Neural cell (in vitro differentiated cells): ENCODE measurements around the gene KAT8. TPM values are rescaled to one million over a fixed set of nuclear protein-coding genes. Genes with fewer than 3 reads are reported as not detected.

Experiments used
- H2AFZ ChIP-seq: fragments of 200-600, 300-800 bp; sonication (generic), shearing (Covaris generic); 2 replicates; pipeline ENCODE4 v1.6.0; 2014; ENCODE audit warnings: low read depth, mild to moderate bottlenecking, antibody characterized with exemption, low read length, moderate library complexity
- H3F3A ChIP-seq: fragments of 200-600 bp; shearing (Covaris generic); 2 replicates; pipeline ENCODE4 v1.6.1; 2016; ENCODE audit warnings: mild to moderate bottlenecking, moderate library complexity, mixed read lengths, antibody characterized with exemption, low read length; ENCODE audit not compliant: insufficient read depth, poor library complexity, severe bottlenecking
- H3K27ac ChIP-seq: fragments of 200-600, 300-800 bp; sonication (generic), shearing (Covaris generic); 2 replicates; pipeline ENCODE4 v1.5.1; 2014; ENCODE audit warnings: mild to moderate bottlenecking, low read length, moderate library complexity
- H3K27me3 ChIP-seq: fragments of 300-800, 200-600 bp; sonication (generic), shearing (Covaris generic); 2 replicates; pipeline ENCODE4 v1.6.0; 2014; ENCODE audit warnings: mild to moderate bottlenecking, low read depth, low read length, moderate library complexity; ENCODE audit not compliant: insufficient read depth
- H3K36me3 ChIP-seq: fragments of 300-800, 200-600 bp; sonication (generic), shearing (Covaris generic); 2 replicates; pipeline ENCODE4 v1.5.1; 2014; ENCODE audit warnings: mild to moderate bottlenecking, antibody characterized with exemption, low read length, moderate library complexity; ENCODE audit not compliant: insufficient read depth
- H3K4me2 ChIP-seq: fragments of 300-800, 200-600 bp; sonication (generic), shearing (Covaris generic); 2 replicates; pipeline ENCODE4 v1.6.0; 2014; ENCODE audit warnings: mild to moderate bottlenecking, low read length
- H3K4me3 ChIP-seq: fragments of 300-800, 200-600 bp; sonication (generic), shearing (Covaris generic); 2 replicates; pipeline ENCODE4 v1.5.1; 2014; ENCODE audit warnings: mild to moderate bottlenecking, low read length, moderate library complexity
- H3K79me2 ChIP-seq: fragments of 200-600 bp; shearing (Covaris generic); replicated peaks from 2 replicates; pipeline ENCODE4 v1.6.0; 2014; ENCODE audit warnings: mild to moderate bottlenecking, low read length, moderate library complexity; ENCODE audit not compliant: insufficient read depth
- H3K9ac ChIP-seq: fragments of 300-800, 200-600 bp; sonication (generic), shearing (Covaris generic); 2 replicates; pipeline ENCODE4 v1.6.1; 2016; ENCODE audit warnings: mild to moderate bottlenecking, low read length, mixed read lengths
- H3K9me2 ChIP-seq: fragments of 200-600 bp; shearing (Covaris generic); 2 replicates; pipeline ENCODE4 v1.6.1; 2016; ENCODE audit warnings: mild to moderate bottlenecking, low read length, mixed read lengths; ENCODE audit not compliant: insufficient read depth
- H3K9me3 ChIP-seq: fragments of 200-600, 300-800 bp; sonication (generic), shearing (Covaris generic); 2 replicates; pipeline ENCODE4 v1.6.1; 2016; ENCODE audit warnings: mild to moderate bottlenecking, mixed run types, low read length, moderate library complexity, mixed read lengths
- H4K20me1 ChIP-seq: fragments of 200-600 bp; shearing (Covaris generic); 2 replicates; pipeline ENCODE4 v1.6.1; 2016; ENCODE audit warnings: mild to moderate bottlenecking, mixed run types; ENCODE audit not compliant: insufficient read depth
- EP300 ChIP-seq: fragments of 450-650 bp; conservative IDR thresholded peaks from 2 replicates; pipeline ENCODE4 v1.6.1; 2014; ENCODE audit warnings: antibody characterized with exemption, mild to moderate bottlenecking, moderate library complexity; ENCODE audit not compliant: poor library complexity, severe bottlenecking
- EZH2 ChIP-seq: fragments of 200-600, 300-800 bp; shearing (Covaris generic), sonication (generic); IDR thresholded peaks from 2 replicates; pipeline ENCODE4 v1.6.1; 2014; ENCODE audit warnings: antibody characterized with exemption, low read length, borderline replicate concordance, mild to moderate bottlenecking; ENCODE audit not compliant: insufficient read depth, poor library complexity, severe bottlenecking
- MXI1 ChIP-seq: fragments of 450-650 bp; conservative IDR thresholded peaks from 2 replicates; pipeline ENCODE4 v1.6.1; 2014; ENCODE audit warnings: antibody characterized with exemption, mild to moderate bottlenecking; ENCODE audit not compliant: poor library complexity, severe bottlenecking
- POLR2AphosphoS5 ChIP-seq: IDR thresholded peaks from 2 replicates; pipeline ENCODE4 v1.6.1; 2012
- RAD21 ChIP-seq: fragments of 450-650 bp; conservative IDR thresholded peaks from 2 replicates; pipeline ENCODE4 v1.6.1; 2014; ENCODE audit warnings: antibody characterized with exemption, mild to moderate bottlenecking, moderate library complexity
- SMC3 ChIP-seq: fragments of 450-650 bp; conservative IDR thresholded peaks from 2 replicates; pipeline ENCODE4 v1.6.1; 2014; ENCODE audit warnings: antibody characterized with exemption, mild to moderate bottlenecking, moderate library complexity; ENCODE audit not compliant: poor library complexity
- TAF1 ChIP-seq: IDR thresholded peaks from 2 replicates; pipeline ENCODE4 v1.6.1; 2012; ENCODE audit warnings: low read depth
- polyA plus RNA-seq: library from polyadenylated mRNA; depleted of rRNA; stranded (reverse); fragments of >200 nt; gene quantifications from 2 replicates; pipeline ENCODE4 v1.2.3, GENCODE V29; 2014
- TF ChIP-seq, protein P1 (sequence below): IDR thresholded peaks from 2 replicates; pipeline ENCODE4 v1.6.1; 2012; ENCODE audit warnings: borderline replicate concordance
- TF ChIP-seq, protein P2 (sequence below): fragments of 450-650 bp; IDR thresholded peaks from 2 replicates; pipeline ENCODE4 v1.5.1; 2014; ENCODE audit warnings: antibody characterized with exemption, mild to moderate bottlenecking, moderate library complexity; ENCODE audit not compliant: poor library complexity, severe bottlenecking

The KAT8 gene
- polyA plus RNA-seq, 1 donor from 2014 or later = 98.0 TPM

DNA sequence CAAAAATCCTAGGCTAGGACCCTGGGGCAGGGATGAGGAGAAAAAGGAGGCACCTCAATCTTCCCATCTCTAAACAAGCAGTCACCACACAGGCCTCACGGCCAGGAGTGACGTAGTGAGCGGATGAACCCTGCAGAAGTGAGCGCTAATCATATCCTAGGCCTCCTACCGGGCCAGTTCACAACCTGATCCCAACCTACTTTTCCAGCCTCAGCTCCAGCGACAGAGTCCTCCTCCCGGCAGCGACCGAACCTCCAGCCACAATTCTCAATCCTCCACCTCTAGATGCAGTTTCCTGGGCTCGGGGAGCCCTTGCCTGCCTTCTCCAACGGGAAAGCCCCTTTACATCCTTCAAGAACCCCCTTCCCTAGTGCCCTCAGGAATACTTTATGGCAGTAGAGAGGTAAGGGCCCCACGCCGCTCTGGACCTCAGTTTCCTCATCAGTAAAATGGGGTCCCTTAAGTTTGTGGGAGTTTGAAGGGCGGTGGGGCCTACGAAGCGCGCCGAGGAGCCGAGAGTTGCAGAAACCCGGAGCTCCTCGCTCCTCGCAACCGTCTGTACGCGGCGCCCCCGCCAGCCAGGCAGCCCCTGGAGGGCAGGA, 44.8 kb upstream of the KAT8 start:
- Histone ChIP-seq H3K9ac (peak overlapping the region; percentile 96), H2AFZ (peak overlapping the region; percentile 87), H3K79me2 (peaks cover 47% of the 10 kb centered on the region), H3F3A (no peaks in the 10 kb centered on the region), H3K9me2 (no peaks in the 10 kb centered on the region), H4K20me1 (no peaks in the 10 kb centered on the region), H3K27me3 (no peaks in the 10 kb centered on the region), H3K9me3 (no peaks in the 10 kb centered on the region), H3K4me2 (peak overlapping the region; percentile 80), H3K36me3 (no peaks in the 10 kb centered on the region), H3K4me3 (peak overlapping the region; percentile 77), H3K27ac (peak overlapping the region; percentile 95)
- TF ChIP-seq, protein P1, sequence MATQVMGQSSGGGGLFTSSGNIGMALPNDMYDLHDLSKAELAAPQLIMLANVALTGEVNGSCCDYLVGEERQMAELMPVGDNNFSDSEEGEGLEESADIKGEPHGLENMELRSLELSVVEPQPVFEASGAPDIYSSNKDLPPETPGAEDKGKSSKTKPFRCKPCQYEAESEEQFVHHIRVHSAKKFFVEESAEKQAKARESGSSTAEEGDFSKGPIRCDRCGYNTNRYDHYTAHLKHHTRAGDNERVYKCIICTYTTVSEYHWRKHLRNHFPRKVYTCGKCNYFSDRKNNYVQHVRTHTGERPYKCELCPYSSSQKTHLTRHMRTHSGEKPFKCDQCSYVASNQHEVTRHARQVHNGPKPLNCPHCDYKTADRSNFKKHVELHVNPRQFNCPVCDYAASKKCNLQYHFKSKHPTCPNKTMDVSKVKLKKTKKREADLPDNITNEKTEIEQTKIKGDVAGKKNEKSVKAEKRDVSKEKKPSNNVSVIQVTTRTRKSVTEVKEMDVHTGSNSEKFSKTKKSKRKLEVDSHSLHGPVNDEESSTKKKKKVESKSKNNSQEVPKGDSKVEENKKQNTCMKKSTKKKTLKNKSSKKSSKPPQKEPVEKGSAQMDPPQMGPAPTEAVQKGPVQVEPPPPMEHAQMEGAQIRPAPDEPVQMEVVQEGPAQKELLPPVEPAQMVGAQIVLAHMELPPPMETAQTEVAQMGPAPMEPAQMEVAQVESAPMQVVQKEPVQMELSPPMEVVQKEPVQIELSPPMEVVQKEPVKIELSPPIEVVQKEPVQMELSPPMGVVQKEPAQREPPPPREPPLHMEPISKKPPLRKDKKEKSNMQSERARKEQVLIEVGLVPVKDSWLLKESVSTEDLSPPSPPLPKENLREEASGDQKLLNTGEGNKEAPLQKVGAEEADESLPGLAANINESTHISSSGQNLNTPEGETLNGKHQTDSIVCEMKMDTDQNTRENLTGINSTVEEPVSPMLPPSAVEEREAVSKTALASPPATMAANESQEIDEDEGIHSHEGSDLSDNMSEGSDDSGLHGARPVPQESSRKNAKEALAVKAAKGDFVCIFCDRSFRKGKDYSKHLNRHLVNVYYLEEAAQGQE = peak; percentile 83
- TF ChIP-seq, protein P2, sequence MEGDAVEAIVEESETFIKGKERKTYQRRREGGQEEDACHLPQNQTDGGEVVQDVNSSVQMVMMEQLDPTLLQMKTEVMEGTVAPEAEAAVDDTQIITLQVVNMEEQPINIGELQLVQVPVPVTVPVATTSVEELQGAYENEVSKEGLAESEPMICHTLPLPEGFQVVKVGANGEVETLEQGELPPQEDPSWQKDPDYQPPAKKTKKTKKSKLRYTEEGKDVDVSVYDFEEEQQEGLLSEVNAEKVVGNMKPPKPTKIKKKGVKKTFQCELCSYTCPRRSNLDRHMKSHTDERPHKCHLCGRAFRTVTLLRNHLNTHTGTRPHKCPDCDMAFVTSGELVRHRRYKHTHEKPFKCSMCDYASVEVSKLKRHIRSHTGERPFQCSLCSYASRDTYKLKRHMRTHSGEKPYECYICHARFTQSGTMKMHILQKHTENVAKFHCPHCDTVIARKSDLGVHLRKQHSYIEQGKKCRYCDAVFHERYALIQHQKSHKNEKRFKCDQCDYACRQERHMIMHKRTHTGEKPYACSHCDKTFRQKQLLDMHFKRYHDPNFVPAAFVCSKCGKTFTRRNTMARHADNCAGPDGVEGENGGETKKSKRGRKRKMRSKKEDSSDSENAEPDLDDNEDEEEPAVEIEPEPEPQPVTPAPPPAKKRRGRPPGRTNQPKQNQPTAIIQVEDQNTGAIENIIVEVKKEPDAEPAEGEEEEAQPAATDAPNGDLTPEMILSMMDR = no peak

DNA sequence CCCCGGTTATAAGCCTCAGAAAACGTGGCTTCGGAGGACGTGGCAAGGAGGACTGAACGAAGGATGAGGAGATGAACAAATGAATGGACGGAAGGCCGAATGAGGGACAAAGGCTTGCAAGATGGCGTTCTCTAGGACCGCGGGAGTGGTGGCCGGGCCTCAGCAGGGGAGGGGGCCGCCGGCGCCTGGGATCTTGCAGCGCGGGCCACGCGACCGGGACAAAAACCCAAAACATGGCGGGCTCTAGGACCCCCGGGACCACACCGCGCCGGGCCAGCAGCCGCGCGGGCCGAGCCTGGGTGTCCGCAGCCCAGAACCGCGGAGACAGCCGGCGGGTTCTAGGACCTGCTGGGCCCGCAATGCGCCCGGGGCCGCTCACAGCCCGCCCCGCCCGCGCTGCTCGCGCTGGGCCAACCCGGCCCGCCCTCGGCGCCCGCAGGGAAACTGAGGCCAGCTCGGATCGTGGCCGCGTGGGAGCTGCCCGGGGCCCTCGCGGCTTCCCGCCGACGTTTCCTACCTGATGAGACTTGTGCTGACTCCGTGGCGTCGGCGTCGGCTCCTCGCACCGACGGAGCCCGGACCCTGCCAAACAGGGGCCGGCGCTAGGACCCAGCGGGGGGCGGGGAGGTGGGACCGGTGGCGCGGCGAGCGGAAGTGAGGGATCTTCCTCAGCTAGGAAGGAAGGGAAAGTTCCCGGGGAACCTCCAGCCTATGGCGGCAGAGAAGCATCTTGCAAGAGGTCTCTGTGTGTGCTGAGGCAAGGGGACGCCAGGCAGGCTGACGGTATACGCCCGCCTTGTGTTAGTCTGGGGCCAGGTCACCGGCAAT, 44.1 kb upstream of the KAT8 start:
- Histone ChIP-seq H2AFZ (peak overlapping the region; percentile 87), H4K20me1 (no peaks in the 10 kb centered on the region), H3K36me3 (no peaks in the 10 kb centered on the region), H3K27me3 (no peaks in the 10 kb centered on the region), H3F3A (no peaks in the 10 kb centered on the region), H3K9me3 (no peaks in the 10 kb centered on the region), H3K4me3 (peak overlapping the region; percentile 77), H3K4me2 (no peak overlapping the region), H3K9ac (peak overlapping the region; percentile 96), H3K79me2 (peaks cover 52% of the 10 kb centered on the region), H3K9me2 (no peaks in the 10 kb centered on the region), H3K27ac (peak overlapping the region; percentile 95)
- no peak for TF ChIP-seq EZH2
- peak; percentile 76 for TF ChIP-seq TAF1
- TF ChIP-seq, protein P1 = no peak
- no peak for TF ChIP-seq SMC3
- peak; percentile 43 for TF ChIP-seq EP300
- no peak for TF ChIP-seq RAD21
- TF ChIP-seq POLR2AphosphoS5 = peak; percentile 84
- TF ChIP-seq, protein P2 = peak; percentile 16
- peak; percentile 36 for TF ChIP-seq MXI1
